ENCODE results near the gene SAMSN1. TPM values are rescaled to one million over a fixed set of nuclear protein-coding genes. Genes with fewer than 3 reads are reported as not detected.

Gene SAMSN1
- total and polyA plus RNA-seq, 9 of the 15 experiments (the other 6 are each of a cell fraction or from before 2014, with no cell fraction given), result 101 to 223 (median 159) TPM

DNA sequence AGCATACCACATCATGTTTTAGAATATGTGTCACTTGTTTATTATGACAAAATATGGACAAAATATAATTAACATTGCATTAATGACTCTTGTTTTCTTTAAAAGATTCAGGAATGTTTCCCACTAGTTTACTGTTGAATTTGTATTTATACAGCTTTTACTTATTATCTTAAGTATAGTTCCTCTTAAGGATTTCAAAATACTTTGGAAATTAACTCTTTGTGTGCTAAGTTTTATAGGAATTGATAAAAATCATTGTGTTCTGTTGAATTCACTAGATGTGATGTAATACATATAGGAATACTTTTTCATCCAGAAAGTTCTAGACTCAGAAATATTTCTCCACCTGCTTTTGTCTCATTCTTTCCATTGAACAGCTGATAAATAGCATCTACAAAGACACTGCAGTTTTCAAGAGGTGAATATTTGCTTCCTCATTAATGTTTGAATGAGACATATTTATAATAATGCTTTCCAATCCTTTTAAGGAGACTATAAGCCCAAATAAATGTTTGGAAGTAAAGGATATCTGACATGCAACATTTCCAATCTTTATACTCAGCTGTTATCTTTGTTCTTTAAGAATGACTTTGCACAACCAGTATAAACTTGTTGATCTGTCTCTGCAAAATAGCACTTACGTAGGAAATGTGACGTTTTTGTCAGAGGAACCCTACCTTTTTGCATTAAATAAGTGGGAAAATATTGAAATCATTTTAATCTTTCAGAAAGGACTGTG, 38.4 kb upstream of the SAMSN1 start (continued):
- TF ChIP-seq, protein P1, sequence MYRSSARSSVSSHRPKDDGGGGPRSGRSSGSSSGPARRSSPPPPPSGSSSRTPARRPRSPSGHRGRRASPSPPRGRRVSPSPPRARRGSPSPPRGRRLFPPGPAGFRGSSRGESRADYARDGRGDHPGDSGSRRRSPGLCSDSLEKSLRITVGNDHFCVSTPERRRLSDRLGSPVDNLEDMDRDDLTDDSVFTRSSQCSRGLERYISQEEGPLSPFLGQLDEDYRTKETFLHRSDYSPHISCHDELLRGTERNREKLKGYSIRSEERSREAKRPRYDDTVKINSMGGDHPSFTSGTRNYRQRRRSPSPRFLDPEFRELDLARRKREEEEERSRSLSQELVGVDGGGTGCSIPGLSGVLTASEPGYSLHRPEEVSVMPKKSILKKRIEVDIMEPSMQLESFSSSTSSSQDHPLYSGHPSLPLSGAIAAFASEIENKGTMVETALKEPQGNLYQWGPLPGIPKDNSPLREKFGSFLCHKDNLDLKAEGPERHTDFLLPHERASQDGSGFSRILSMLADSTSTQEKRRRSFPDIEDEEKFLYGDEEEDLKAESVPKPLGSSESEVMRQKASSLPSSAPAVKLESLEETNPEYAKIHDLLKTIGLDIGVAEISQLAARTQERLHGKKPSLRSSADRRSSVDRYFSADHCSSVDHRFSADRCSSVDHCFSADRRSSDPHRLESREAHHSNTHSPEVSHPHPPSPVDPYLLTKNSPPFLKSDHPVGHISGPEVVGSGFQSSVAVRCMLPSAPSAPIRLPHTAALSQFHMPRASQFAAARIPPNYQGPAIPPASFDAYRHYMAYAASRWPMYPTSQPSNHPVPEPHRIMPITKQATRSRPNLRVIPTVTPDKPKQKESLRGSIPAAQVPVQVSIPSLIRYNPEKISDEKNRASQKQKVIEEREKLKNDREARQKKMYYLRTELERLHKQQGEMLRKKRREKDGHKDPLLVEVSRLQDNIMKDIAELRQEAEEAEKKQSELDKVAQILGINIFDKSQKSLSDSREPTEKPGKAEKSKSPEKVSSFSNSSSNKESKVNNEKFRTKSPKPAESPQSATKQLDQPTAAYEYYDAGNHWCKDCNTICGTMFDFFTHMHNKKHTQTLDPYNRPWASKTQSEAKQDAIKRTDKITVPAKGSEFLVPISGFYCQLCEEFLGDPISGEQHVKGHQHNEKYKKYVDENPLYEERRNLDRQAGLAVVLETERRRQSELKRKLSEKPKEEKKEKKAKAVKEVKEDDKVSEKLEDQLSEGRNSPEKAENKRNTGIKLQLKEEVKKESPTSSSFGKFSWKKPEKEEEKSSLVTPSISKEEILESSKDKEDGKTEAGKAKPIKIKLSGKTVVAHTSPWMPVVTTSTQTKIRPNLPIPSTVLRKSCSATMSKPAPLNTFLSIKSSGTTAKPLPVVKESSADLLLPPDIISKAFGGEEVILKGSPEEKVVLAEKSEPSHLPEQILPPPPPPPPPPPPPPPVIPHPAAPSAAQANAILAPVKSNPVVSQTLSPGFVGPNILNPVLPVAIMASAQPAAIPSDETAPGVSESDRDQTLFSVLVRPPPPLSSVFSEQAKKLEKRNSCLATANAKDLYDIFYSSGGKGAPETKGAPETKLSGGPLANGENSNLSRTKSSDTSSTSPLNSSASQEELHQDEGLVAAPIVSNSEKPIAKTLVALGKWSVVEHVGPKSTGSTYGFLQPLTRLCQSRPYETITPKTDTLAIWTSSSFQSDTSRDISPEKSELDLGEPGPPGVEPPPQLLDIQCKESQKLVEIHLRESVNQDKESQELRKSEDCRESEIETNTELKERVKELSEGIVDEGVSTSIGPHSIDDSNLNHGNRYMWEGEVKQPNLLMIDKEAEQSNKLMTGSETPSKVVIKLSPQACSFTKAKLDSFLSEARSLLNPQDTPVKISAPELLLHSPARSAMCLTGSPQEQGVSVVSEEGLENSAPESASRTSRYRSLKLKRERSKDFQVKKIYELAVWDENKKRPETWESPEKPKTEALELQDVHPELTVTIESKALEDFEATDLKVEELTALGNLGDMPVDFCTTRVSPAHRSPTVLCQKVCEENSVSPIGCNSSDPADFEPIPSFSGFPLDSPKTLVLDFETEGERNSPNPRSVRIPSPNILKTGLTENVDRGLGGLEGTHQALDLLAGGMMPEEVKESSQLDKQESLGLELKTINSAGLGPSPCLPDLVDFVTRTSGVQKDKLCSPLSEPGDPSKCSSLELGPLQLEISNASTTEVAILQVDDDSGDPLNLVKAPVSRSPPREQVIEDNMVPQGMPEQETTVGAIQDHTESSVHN (IDR thresholded peaks at IDR 0.05; ENCODE audit: borderline replicate concordance in 1 of 2, low read depth in 1 of 2), result peak in 1 of 2 experiments; percentile 25; a peak in 1 of 4 replicates
- TF ChIP-seq JUND (IDR thresholded peaks at IDR 0.05; ENCODE audit: borderline replicate concordance, low read depth, low read length), result peak; percentile 9; the same call in 1 of the 2 replicates
- peak; percentile 3; the same call in 2 of the 3 replicates for TF ChIP-seq JUND (tag; IDR thresholded peaks at IDR 0.05; ENCODE audit: borderline replicate concordance, low read depth, low read length)
- TF ChIP-seq, protein P2, sequence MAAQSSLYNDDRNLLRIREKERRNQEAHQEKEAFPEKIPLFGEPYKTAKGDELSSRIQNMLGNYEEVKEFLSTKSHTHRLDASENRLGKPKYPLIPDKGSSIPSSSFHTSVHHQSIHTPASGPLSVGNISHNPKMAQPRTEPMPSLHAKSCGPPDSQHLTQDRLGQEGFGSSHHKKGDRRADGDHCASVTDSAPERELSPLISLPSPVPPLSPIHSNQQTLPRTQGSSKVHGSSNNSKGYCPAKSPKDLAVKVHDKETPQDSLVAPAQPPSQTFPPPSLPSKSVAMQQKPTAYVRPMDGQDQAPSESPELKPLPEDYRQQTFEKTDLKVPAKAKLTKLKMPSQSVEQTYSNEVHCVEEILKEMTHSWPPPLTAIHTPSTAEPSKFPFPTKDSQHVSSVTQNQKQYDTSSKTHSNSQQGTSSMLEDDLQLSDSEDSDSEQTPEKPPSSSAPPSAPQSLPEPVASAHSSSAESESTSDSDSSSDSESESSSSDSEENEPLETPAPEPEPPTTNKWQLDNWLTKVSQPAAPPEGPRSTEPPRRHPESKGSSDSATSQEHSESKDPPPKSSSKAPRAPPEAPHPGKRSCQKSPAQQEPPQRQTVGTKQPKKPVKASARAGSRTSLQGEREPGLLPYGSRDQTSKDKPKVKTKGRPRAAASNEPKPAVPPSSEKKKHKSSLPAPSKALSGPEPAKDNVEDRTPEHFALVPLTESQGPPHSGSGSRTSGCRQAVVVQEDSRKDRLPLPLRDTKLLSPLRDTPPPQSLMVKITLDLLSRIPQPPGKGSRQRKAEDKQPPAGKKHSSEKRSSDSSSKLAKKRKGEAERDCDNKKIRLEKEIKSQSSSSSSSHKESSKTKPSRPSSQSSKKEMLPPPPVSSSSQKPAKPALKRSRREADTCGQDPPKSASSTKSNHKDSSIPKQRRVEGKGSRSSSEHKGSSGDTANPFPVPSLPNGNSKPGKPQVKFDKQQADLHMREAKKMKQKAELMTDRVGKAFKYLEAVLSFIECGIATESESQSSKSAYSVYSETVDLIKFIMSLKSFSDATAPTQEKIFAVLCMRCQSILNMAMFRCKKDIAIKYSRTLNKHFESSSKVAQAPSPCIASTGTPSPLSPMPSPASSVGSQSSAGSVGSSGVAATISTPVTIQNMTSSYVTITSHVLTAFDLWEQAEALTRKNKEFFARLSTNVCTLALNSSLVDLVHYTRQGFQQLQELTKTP (IDR thresholded peaks at IDR 0.05; ENCODE audit: low read depth in 1 of 2, partially characterized antibody in 2 of 2), result peak; percentile 51 to 60
- no peak for TF ChIP-seq HIVEP1 (CRISPR knock-in tag; IDR thresholded peaks at IDR 0.05)
- TF ChIP-seq, protein P3, sequence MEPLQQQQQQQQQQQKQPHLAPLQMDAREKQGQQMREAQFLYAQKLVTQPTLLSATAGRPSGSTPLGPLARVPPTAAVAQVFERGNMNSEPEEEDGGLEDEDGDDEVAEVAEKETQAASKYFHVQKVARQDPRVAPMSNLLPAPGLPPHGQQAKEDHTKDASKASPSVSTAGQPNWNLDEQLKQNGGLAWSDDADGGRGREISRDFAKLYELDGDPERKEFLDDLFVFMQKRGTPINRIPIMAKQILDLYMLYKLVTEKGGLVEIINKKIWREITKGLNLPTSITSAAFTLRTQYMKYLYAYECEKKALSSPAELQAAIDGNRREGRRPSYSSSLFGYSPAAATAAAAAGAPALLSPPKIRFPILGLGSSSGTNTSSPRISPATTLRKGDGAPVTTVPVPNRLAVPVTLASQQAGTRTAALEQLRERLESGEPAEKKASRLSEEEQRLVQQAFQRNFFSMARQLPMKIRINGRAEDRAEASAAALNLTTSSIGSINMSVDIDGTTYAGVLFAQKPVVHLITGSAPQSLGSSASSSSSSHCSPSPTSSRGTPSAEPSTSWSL (CRISPR knock-in tag; IDR thresholded peaks at IDR 0.05; ENCODE audit: borderline replicate concordance), result no peak
- TF ChIP-seq HDAC3 (IDR thresholded peaks at IDR 0.05; ENCODE audit: borderline replicate concordance, partially characterized antibody), result peak; percentile 25
- 0 out of 2 replicates have a peak, but pooled peaks have one; percentile 20 for TF ChIP-seq ILF3 (IDR thresholded peaks at IDR 0.05; ENCODE audit: borderline replicate concordance)
- TF ChIP-seq DPF2 (IDR thresholded peaks at IDR 0.05), result peak; percentile 86

Measured in K562 (cell line).